Sigmoid colon (tissue), 7 donors: Measurements from ENCODE around the gene LDLRAD4. TPM values are rescaled to one million over a fixed set of nuclear protein-coding genes. Genes with fewer than 3 reads are reported as not detected.

Source experiments
- DNase-seq: peaks from one replicate; pipeline ENCODE4 v3.0.0-alpha.2; 2019
- H3K27ac ChIP-seq, 4 donors: fragments of 200-600 bp; sonication (generic); one replicate each; pipeline ENCODE4 v1.5.1; 2016 to 2019; ENCODE audit warnings: mild to moderate bottlenecking in 1 of 4
- H3K27me3 ChIP-seq, 3 donors: fragments of 200-600 bp; sonication (generic); one replicate each; pipeline ENCODE4 v1.5.1; 2019; ENCODE audit warnings: mild to moderate bottlenecking in 1 of 3
- H3K36me3 ChIP-seq, 4 donors: fragments of 200-600 bp; sonication (generic); one replicate each; pipeline ENCODE4 v1.5.1; 2016 to 2019
- H3K4me1 ChIP-seq, 4 donors: fragments of 200-600 bp; sonication (generic); one replicate each; pipeline ENCODE4 v1.5.1; 2017 to 2019
- H3K4me3 ChIP-seq, 4 donors: fragments of 200-600 bp; sonication (generic); one replicate each; pipeline ENCODE4 v1.5.1; 2017 to 2019; ENCODE audit warnings: mild to moderate bottlenecking in 2 of 4, moderate library complexity in 1 of 4
- H3K9me3 ChIP-seq, 4 donors: fragments of 200-600 bp in 3 of 4; sonication (generic) in 3 of 4; one replicate each; pipeline versions ENCODE4 v1.5.1 to v1.6.1; 2013 to 2019
- CTCF ChIP-seq, 4 experiments: fragments of 450-650 bp in 3 of 4; fragments of 200-600 bp in 1 of 4; IDR thresholded peaks; one replicate each; pipeline ENCODE4 v1.5.1; 2016 to 2019; ENCODE audit warnings: antibody characterized with exemption in 4 of 4, mild to moderate bottlenecking in 3 of 4, moderate library complexity in 2 of 4
- EP300 ChIP-seq, 4 donors: sonication (generic); formaldehyde crosslinking; IDR thresholded peaks; one replicate each; pipeline ENCODE4 v1.6.1; 2017; ENCODE audit warnings: antibody characterized with exemption in 4 of 4
- POLR2A ChIP-seq, 2 donors: fragments of 450-650 bp; IDR thresholded peaks; one replicate each; pipeline ENCODE4 v1.6.1; 2016; ENCODE audit warnings: antibody characterized with exemption in 2 of 2, mild to moderate bottlenecking in 2 of 2, moderate library complexity in 2 of 2
- POLR2AphosphoS5 ChIP-seq, 4 donors: sonication (generic); formaldehyde crosslinking; IDR thresholded peaks; one replicate each; pipeline ENCODE4 v1.6.1; 2017; ENCODE audit warnings: antibody characterized with exemption in 4 of 4
- WGBS, 2 donors: extraction: QIAGEN DNeasy Blood & Tissue Kit; methylation state at CpG; one replicate each; pipeline ENCODE4 v1.1.7; 2013; 5-methylcytosine and 5-hydroxymethylcytosine counted together
- intact Hi-C: fragments of 100-400 bp; cut with DNase I; formaldehyde crosslinking; loops from one replicate; pipeline ENCODE4 v1.15.1; 2023
- polyA plus RNA-seq, 3 donors: library from polyadenylated mRNA; stranded (reverse); fragments of 200-250 nt; gene quantifications; one replicate each; pipeline ENCODE4 v1.2.3, GENCODE V29; 2013
- total RNA-seq, 4 donors: library from RNA; depleted of rRNA; stranded (reverse); fragments of >200 nt; gene quantifications; one replicate each; pipeline ENCODE4 v1.1.0, GENCODE V29; 2016
- donor health status: healthy with polysubstance abuse.
- donor health status: Bipolar disorder and iron deficiency.
- donor health status: healthy.

The LDLRAD4 gene
- total and polyA plus RNA-seq, 7 donors, result 1.2 to 28.2 (median 17.2) TPM

DNA sequence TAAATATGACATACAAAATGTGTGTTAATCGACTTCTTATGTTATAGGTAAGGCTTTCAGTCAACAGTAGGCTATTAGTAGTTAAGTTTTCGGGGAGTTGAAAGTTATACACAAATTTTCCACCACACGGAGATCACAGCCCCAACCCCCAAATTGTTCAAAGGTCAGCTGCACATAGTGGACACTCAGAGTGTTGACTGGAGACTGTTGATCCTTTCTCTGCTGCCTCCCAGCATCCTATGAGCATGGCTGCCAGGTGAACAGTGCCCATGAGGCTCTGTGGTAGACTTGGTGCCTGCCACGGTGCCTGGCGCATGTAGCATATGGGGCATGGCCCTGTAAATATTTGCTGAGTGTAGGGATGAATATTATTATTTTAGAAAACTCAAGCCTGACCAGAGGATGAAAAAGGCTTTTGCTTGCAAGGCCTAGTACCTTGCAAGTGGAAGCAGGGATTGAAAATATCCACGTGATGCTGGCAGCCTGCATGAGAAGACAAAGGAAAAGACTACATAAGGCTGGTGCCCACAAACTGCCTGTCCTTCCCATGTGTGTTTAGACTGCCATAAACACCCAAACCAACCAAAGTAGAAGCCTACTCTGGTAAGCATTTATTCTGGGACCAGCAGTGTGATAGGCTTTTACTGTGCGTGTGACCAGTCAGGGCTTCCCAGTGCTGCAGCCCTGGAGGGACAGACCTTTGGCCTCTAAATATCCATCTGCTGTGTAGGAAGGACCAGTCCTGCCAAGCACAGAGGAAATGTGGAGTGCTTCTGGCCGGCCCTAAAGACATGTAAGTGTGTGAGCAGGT lies 226.1 kb downstream of the LDLRAD4 start:
- H3K36me3 ChIP-seq, result no peaks in the 10 kb centered on the region
- intact Hi-C loops, result loop anchor here (5.0 kb wide), 1 partner anchor 222 kb away; no protein-coding TSS in a partner anchor
- DNase-seq, result peak; percentile 14
- peaks cover 0 to 26% (median 21%) of the 10 kb centered on the region in 4 donors for H3K4me1 ChIP-seq
- H3K27me3 ChIP-seq, result no peaks in the 10 kb centered on the region
- H3K9me3 ChIP-seq, result no peaks in the 10 kb centered on the region
- TF ChIP-seq EP300 (IDR thresholded peaks at IDR 0.05) (no peak), POLR2AphosphoS5 (IDR thresholded peaks at IDR 0.05) (no peak), POLR2A (IDR thresholded peaks at IDR 0.05) (no peak), CTCF (IDR thresholded peaks at IDR 0.05) (no peak)
- WGBS, 2 donors, result 75 to 87% methylated on average over 8 of the region's 8 CpGs
- no peak overlapping the region for H3K27ac ChIP-seq
- no peak overlapping the region for H3K4me3 ChIP-seq

DNA sequence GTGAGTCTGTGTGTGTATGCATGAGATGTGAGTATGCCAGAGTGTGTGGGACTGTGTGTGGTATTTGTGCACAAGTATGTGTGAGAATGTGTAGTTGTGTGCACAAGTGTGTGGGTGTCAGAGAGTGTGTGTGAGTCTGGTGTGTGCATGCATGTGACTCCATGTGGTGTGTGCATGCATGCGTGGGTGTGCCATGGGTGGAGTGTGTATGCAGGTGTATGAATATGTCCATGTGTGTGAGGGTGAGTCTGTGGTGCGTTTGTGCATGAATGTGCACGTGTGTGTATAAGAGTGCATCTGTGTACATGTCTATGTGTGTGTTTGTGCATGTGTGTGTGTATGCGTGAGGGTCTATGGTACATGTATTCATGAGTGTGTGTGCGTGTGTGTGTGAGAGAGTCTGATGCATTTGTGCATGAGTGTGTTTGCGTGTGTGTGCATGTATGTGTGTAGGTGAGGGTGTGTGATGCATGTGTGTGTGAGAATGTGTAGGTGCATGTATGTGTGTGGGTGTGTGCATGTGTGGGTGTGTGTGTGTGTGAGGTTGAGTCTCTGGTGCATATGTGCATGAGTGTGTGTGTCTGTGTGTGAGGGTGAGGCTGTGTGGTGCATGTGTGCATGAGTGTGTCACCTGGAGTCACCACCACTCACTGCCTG lies 226.8 kb downstream of the LDLRAD4 start:
- Histone ChIP-seq H3K36me3 (no peaks in the 10 kb centered on the region), H3K27ac (no peak overlapping the region), H3K27me3 (no peaks in the 10 kb centered on the region), H3K4me3 (no peak overlapping the region), H3K4me1 (peaks cover 0 to 28% (median 21%) of the 10 kb centered on the region in 4 donors), H3K9me3 (no peaks in the 10 kb centered on the region)
- TF ChIP-seq POLR2A (IDR thresholded peaks at IDR 0.05), result no peak
- TF ChIP-seq POLR2AphosphoS5 (IDR thresholded peaks at IDR 0.05), result no peak
- no peak for TF ChIP-seq EP300 (IDR thresholded peaks at IDR 0.05)
- no peak for TF ChIP-seq CTCF (IDR thresholded peaks at IDR 0.05)
- WGBS, 2 donors, result 80 to 81% methylated on average over 6 of the region's 6 CpGs
- no peak for DNase-seq
- intact Hi-C loops, result loop anchor here (5.0 kb wide), 1 partner anchor 223 kb away; no protein-coding TSS in a partner anchor

GRCh38 chr18:13446024-13446423 lies 227.5 kb downstream of the LDLRAD4 start:
- Histone ChIP-seq H3K4me3 (no peak overlapping the region), H3K27ac (no peak overlapping the region), H3K36me3 (no peaks in the 10 kb centered on the region), H3K4me1 (peaks cover 0 to 34% (median 22%) of the 10 kb centered on the region in 4 donors), H3K9me3 (no peaks in the 10 kb centered on the region), H3K27me3 (no peaks in the 10 kb centered on the region)
- WGBS, 2 donors, result 55 to 86% methylated on average over 6 of the region's 6 CpGs
- TF ChIP-seq POLR2AphosphoS5 (IDR thresholded peaks at IDR 0.05) (no peak), EP300 (IDR thresholded peaks at IDR 0.05) (no peak), CTCF (IDR thresholded peaks at IDR 0.05) (no peak), POLR2A (IDR thresholded peaks at IDR 0.05) (no peak)
- intact Hi-C loops, result loop anchor here (5.0 kb wide), 1 partner anchor 224 kb away; no protein-coding TSS in a partner anchor
- no peak for DNase-seq

GRCh38 chr18:13446610-13447461 lies 228.3 kb downstream of the LDLRAD4 start:
- Histone ChIP-seq H3K4me1 (peaks cover 0 to 42% (median 26%) of the 10 kb centered on the region in 4 donors), H3K27me3 (no peaks in the 10 kb centered on the region), H3K36me3 (no peaks in the 10 kb centered on the region), H3K4me3 (peak overlapping the region in 2 of 4 donors; percentile 23 to 30), H3K9me3 (no peaks in the 10 kb centered on the region), H3K27ac (peak overlapping the region in 3 of 4 donors; percentile 10 to 74 (median 53))
- no peak for DNase-seq
- WGBS, 2 donors, result 77 to 80% methylated on average over 22 of the region's 22 CpGs
- TF ChIP-seq POLR2A (IDR thresholded peaks at IDR 0.05) (no peak), EP300 (IDR thresholded peaks at IDR 0.05) (no peak), CTCF (IDR thresholded peaks at IDR 0.05) (no peak), POLR2AphosphoS5 (IDR thresholded peaks at IDR 0.05) (no peak)
- intact Hi-C loops, result loop anchor here (5.0 kb wide), 1 partner anchor 225 kb away; no protein-coding TSS in a partner anchor
